Effector CD4-positive, alpha-beta T cell (primary cell): ENCODE data around the gene GNG14.
"Not testable (repeated sequence)": the region's sequence is repeated elsewhere in the genome, so short reads cannot be mapped to it uniquely, and the experiment has no call there.

ENCODE experiments used
- DNase-seq: peaks from one replicate; pipeline ENCODE4 v3.0.0-alpha.2; 2020

Gene GNG14

GRCh38 chr19:12667731-12668302, 20.0 kb upstream of the GNG14 start:
- no peak for DNase-seq

- no peak for DNase-seq
Measured at GRCh38 chr19:12668346-12668745, 19.5 kb upstream of the GNG14 start.

- peak; percentile 69 for DNase-seq
Measured at GRCh38 chr19:12668932-12669269, 18.9 kb upstream of the GNG14 start.

GRCh38 chr19:12669270-12670158, 18.3 kb upstream of the GNG14 start:
- DNase-seq = peak; percentile 68

- no peak for DNase-seq
Measured at GRCh38 chr19:12670159-12670928, 17.5 kb upstream of the GNG14 start.

- DNase-seq = no peak
Measured at GRCh38 chr19:12672744-12673143, 15.1 kb upstream of the GNG14 start.

- no peak for DNase-seq
Measured at GRCh38 chr19:12675399-12675798, 12.4 kb upstream of the GNG14 start.

- DNase-seq = no peak
Measured at GRCh38 chr19:12675940-12676339, 11.9 kb upstream of the GNG14 start.

- peak; percentile 78 for DNase-seq
Measured at GRCh38 chr19:12676384-12676792, 11.4 kb upstream of the GNG14 start.

GRCh38 chr19:12676928-12677327, 10.9 kb upstream of the GNG14 start:
- no peak for DNase-seq

GRCh38 chr19:12678039-12678438, 9.8 kb upstream of the GNG14 start:
- DNase-seq = not testable (repeated sequence)

- DNase-seq = no peak
Measured at GRCh38 chr19:12680034-12680433, 7.8 kb upstream of the GNG14 start.

GRCh38 chr19:12681074-12681987, 6.5 kb upstream of the GNG14 start, which contains the start of gene DHPS:
TSS of gene DHPS (minus strand) at chr19:12681880. CDS start at chr19:12681766, 114 bp downstream.
- peak; percentile 89 for DNase-seq

GRCh38 chr19:12685831-12686230, 2.0 kb upstream of the GNG14 start:
- DNase-seq = no peak

- no peak for DNase-seq
Measured at GRCh38 chr19:12689012-12689411, 1.2 kb downstream of the GNG14 start.

GRCh38 chr19:12689581-12690216, 1.9 kb downstream of the GNG14 start:
- no peak for DNase-seq

- DNase-seq = no peak
Measured at GRCh38 chr19:12692960-12693359, 5.2 kb downstream of the GNG14 start.

GRCh38 chr19:12694641-12695040, 6.8 kb downstream of the GNG14 start:
- no peak for DNase-seq

- no peak for DNase-seq
Measured at GRCh38 chr19:12695096-12695495, 7.3 kb downstream of the GNG14 start.

- no peak for DNase-seq
Measured at GRCh38 chr19:12695514-12695913, 7.7 kb downstream of the GNG14 start.

- no peak for DNase-seq
Measured at GRCh38 chr19:12695997-12696365, 8.2 kb downstream of the GNG14 start.
